Measurements from ENCODE around the gene ELL.
"Not testable (repeated sequence)": the region's sequence is repeated elsewhere in the genome, so short reads cannot be mapped to it uniquely, and the experiment has no call there.

ELL gene

GRCh38 chr19:18521692-18522123 is at the start of gene ELL:
Gene ELL (minus strand): TSS chr19:18522070. CDS start chr19:18522055, 15 bp downstream.
- FAIRE-seq (no peak), DNase-seq (ENCODE audit: extremely low spot score, insufficient read length, low read depth) (no peak)

GRCh38 chr19:18568367-18568766 is 46.5 kb upstream of the ELL start:
- DNase-seq (ENCODE audit: extremely low spot score, insufficient read length, low read depth), result no peak
- no peak for FAIRE-seq

- no peak for DNase-seq (ENCODE audit: extremely low spot score, insufficient read length, low read depth)
- no peak for FAIRE-seq
Measured at GRCh38 chr19:18566953-18567352, 45.1 kb upstream of the ELL start.

- DNase-seq (ENCODE audit: extremely low spot score, insufficient read length, low read depth) (no peak), FAIRE-seq (no peak)
Measured at GRCh38 chr19:18562086-18562485, 40.2 kb upstream of the ELL start.

GRCh38 chr19:18559685-18560084 is 37.8 kb upstream of the ELL start:
- DNase-seq (ENCODE audit: extremely low spot score, insufficient read length, low read depth) (no peak), FAIRE-seq (no peak)

- DNase-seq (ENCODE audit: extremely low spot score, insufficient read length, low read depth), result no peak
- peak; percentile 57 for FAIRE-seq
Measured at GRCh38 chr19:18558604-18559003, 36.7 kb upstream of the ELL start.

DNA sequence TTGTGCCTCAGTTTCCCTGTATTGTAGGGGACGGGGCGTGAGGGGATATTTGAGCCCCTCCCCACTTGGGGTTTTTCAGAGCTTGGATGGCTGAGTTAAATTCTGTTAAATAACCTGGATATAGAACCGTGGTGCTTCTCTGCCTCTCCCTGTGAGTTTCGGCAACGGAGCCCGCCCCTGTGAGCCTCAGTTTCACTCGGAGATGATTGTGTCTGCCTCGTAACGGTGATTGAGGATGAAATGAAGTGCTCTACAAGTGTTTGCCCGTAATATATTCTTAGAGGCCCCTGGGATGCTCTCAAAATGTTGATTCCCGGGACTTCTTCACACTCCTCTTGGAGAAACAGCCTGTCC is 36.3 kb upstream of the ELL start:
- no peak for DNase-seq (ENCODE audit: extremely low spot score, insufficient read length, low read depth)

GRCh38 chr19:18557411-18558201 is 35.7 kb upstream of the ELL start, which contains the start of gene KXD1:
Gene KXD1 (plus strand): TSS chr19:18557870. CDS start chr19:18562057, 4,187 bp downstream.
- peak; percentile 100 for FAIRE-seq
- peak; percentile 95 for DNase-seq (ENCODE audit: extremely low spot score, insufficient read length, low read depth)

More for the DNA sequence above, 36.3 kb upstream of the ELL start:
- FAIRE-seq, result no peak

- FAIRE-seq (no peak), DNase-seq (ENCODE audit: extremely low spot score, insufficient read length, low read depth) (no peak)
Measured at GRCh38 chr19:18551631-18552030, 29.8 kb upstream of the ELL start.

- FAIRE-seq, result peak; percentile 85
Measured at GRCh38 chr19:18543814-18544475, 22.1 kb upstream of the ELL start.

GRCh38 chr19:18542941-18543813 is 21.3 kb upstream of the ELL start, which contains the start of gene FKBP8:
Gene FKBP8 (minus strand): TSS chr19:18543573. CDS start chr19:18541970, 1,603 bp downstream.
- DNase-seq (ENCODE audit: extremely low spot score, insufficient read length, low read depth), result peak; percentile 97
- FAIRE-seq, result peak; percentile 87

More at GRCh38 chr19:18543814-18544475, 22.1 kb upstream of the ELL start:
- DNase-seq (ENCODE audit: extremely low spot score, insufficient read length, low read depth), result peak; percentile 69

- DNase-seq (ENCODE audit: extremely low spot score, insufficient read length, low read depth), result no peak
- no peak for FAIRE-seq
Measured at GRCh38 chr19:18541992-18542940, 20.4 kb upstream of the ELL start.

GRCh38 chr19:18541258-18541991 is 19.6 kb upstream of the ELL start:
- DNase-seq (ENCODE audit: extremely low spot score, insufficient read length, low read depth), result no peak
- no peak for FAIRE-seq

DNA sequence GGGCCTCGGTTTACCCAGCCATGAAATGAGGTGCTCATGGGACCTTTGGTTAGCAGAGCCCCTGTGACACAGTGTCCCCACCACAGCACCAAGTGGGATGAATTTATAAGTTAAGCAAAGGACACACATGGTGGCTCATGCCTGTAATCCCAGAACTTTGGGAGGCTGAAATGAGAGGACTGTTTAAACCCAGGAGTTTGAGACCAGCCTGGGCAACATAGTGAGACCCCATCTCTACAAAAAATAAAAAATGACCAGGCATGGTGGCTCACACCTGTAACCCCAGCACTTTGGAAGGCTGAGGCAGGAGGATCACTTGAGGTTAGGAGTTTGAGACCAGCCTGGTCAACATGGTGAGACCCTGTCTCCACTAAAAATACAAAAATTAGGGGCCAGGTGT is 18.3 kb upstream of the ELL start:
- FAIRE-seq; DNase-seq (ENCODE audit: extremely low spot score, insufficient read length, low read depth): not testable (repeated sequence)

DNA sequence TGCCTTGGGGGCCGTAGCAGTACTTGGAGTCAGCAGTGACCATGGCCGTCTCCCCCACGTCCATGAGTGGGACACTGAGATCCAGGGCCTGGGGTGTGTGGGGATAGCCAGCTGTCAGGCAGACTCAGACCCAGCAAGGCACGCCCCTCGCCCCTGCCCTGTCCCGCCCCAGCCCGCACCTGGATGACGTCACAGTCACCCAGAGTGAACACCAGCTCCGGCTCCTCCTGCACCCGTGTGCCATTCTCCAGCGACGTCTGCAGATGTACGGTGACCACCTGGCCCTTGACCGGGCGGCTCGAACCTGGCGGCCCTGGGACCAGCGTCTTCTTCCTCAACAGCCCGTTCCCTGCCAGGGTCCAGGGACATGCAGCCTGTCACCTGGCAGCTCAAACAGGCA is 17.5 kb upstream of the ELL start:
- FAIRE-seq (no peak), DNase-seq (ENCODE audit: extremely low spot score, insufficient read length, low read depth) (no peak)

GRCh38 chr19:18538115-18538514 is 16.2 kb upstream of the ELL start:
- no peak for FAIRE-seq
- DNase-seq (ENCODE audit: extremely low spot score, insufficient read length, low read depth), result no peak

DNA sequence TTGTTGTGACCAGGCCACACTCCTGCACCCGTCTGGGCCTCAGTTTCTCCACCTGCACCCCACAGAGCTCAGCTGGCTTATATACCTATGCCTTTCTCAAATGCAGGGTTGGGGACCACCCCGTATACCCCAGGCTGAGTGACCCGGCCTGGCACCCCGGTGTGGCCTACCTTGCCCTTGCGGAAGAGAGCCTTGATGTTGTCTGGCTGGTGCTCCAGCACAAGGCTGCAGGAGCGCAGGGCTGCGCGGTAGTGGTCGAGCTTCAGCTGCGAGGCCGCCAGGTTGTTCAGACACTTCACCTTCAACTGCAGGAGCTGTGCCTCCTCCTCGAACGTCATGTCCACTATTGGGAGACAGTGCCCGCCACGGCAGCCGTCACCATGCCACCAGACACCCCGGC is 15.6 kb upstream of the ELL start:
- no peak for DNase-seq (ENCODE audit: extremely low spot score, insufficient read length, low read depth)
- FAIRE-seq, result no peak

DNA sequence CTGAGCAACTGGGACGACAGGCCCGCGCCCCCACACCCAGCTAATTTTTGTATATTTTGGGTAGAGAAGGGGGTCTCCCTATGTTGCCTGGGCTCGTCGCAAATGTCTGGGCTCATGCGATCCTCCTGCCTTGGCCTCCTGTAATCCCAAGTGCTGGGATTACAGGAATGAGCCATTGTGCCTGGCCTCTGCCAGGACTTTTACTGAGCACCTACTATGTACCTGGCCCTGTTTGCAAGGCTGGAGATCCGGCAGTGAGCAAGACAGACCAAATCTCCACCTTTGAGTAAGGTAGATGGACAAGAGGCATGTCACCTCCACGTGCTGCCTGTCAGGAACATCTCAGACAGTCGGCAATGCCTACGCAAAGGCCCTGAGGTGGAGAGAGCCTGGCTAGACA is 14.6 kb upstream of the ELL start:
- no peak for FAIRE-seq

DNA sequence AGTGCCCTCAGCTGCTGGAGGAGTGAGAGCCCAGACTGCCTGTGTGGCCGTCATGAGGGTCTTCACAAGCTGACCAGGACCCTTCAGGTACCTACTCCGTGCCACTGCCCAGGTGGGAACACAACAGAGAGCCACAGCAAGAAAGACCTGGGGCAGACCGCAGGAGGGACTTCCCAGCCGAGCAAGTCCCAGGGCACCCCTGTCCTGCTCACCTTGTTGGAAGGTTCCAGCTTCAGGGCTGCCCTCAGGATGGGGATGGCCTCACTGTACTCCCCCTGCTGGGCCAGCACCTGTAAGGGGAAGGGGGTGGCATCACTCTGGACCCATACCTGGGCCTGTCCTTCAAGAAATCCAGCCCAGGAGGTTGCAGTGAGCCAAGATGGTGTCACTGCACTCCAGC is 11.2 kb upstream of the ELL start:
- no peak for DNase-seq (ENCODE audit: extremely low spot score, insufficient read length, low read depth)
- no peak for FAIRE-seq

More for the DNA sequence above, 14.6 kb upstream of the ELL start:
- no peak for DNase-seq (ENCODE audit: extremely low spot score, insufficient read length, low read depth)
